Measurements from ENCODE around the gene ELFN2.

The ELFN2 gene

DNA sequence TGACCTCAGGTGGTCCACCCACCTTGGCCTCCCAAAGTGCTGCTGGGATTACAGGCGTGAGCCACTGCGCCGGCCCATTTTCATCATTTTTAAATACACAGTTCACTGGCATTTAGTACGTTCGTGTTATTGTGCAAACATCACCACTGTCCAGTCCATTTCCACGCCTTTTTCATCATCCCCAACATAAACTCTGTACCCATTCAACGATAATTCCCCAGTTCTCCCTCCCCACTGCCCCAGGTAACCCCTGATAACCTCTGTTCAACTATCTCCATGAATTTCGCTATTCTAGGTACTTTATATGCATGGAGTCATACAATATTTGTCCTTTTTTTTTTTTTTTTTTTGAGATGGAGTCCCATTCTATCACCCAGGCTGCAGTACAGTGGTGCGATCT is 18.2 kb upstream of the ELFN2 start:
- Histone ChIP-seq H2AFZ (ENCODE audit: low read length) (no peak overlapping the region), H3F3A (ENCODE audit: low read depth) (no peaks in the 10 kb centered on the region), H3K4me1 (ENCODE audit: insufficient read depth, low read length, poor library complexity, severe bottlenecking) (no peaks in the 10 kb centered on the region), H3K27me3 (ENCODE audit: insufficient read depth, low read length, poor library complexity, severe bottlenecking) (no peaks in the 10 kb centered on the region), H3K4me2 (ENCODE audit: low read depth, low read length, poor library complexity, severe bottlenecking) (no peak overlapping the region), H3K4me3 (ENCODE audit: low read length, poor library complexity, severe bottlenecking) (no peak overlapping the region), H3K79me2 (ENCODE audit: insufficient read depth, low read length) (no peaks in the 10 kb centered on the region), H3K9me2 (replicated peaks; ENCODE audit: low read depth, low read length) (no peaks in the 10 kb centered on the region), H3K9me3 (ENCODE audit: insufficient read depth, low read depth, low read length) (no peaks in the 10 kb centered on the region), H3K9ac (ENCODE audit: low read depth, low read length, poor library complexity, severe bottlenecking) (no peak overlapping the region), H3K36me3 (ENCODE audit: insufficient read depth, low read length) (no peaks in the 10 kb centered on the region), H4K20me1 (ENCODE audit: insufficient read depth, low read length, poor library complexity, severe bottlenecking) (no peaks in the 10 kb centered on the region)
- no peak for TF ChIP-seq EZH2phosphoT487 (IDR thresholded peaks at IDR 0.05; ENCODE audit: borderline replicate concordance)

- Histone ChIP-seq H3K36me3 (ENCODE audit: insufficient read depth, low read length) (no peaks in the 10 kb centered on the region), H3K9me2 (replicated peaks; ENCODE audit: low read depth, low read length) (no peaks in the 10 kb centered on the region), H2AFZ (ENCODE audit: low read length) (no peak overlapping the region), H3K4me2 (ENCODE audit: low read depth, low read length, poor library complexity, severe bottlenecking) (no peak overlapping the region), H3K9ac (ENCODE audit: low read depth, low read length, poor library complexity, severe bottlenecking) (no peak overlapping the region), H3K4me3 (ENCODE audit: low read length, poor library complexity, severe bottlenecking) (no peak overlapping the region), H3K9me3 (ENCODE audit: insufficient read depth, low read depth, low read length) (no peaks in the 10 kb centered on the region), H3K79me2 (ENCODE audit: insufficient read depth, low read length) (no peaks in the 10 kb centered on the region), H3K4me1 (ENCODE audit: insufficient read depth, low read length, poor library complexity, severe bottlenecking) (no peaks in the 10 kb centered on the region), H3F3A (ENCODE audit: low read depth) (no peaks in the 10 kb centered on the region), H3K27me3 (ENCODE audit: insufficient read depth, low read length, poor library complexity, severe bottlenecking) (no peaks in the 10 kb centered on the region), H4K20me1 (ENCODE audit: insufficient read depth, low read length, poor library complexity, severe bottlenecking) (no peaks in the 10 kb centered on the region)
- no peak for TF ChIP-seq EZH2phosphoT487 (IDR thresholded peaks at IDR 0.05; ENCODE audit: borderline replicate concordance)
- no peak for TF ChIP-seq CTCF (conservative IDR thresholded peaks at IDR 0.05; ENCODE audit: low read length)
These were observed 16.7 kb upstream of the ELFN2 start for GRCh38 chr22:37443977-37444376.

- H4K20me1 ChIP-seq (ENCODE audit: insufficient read depth, low read length, poor library complexity, severe bottlenecking), result no peaks in the 10 kb centered on the region
- no peaks in the 10 kb centered on the region for H3K79me2 ChIP-seq (ENCODE audit: insufficient read depth, low read length)
- no peak overlapping the region for H2AFZ ChIP-seq (ENCODE audit: low read length)
- no peaks in the 10 kb centered on the region for H3K9me3 ChIP-seq (ENCODE audit: insufficient read depth, low read depth, low read length)
- no peaks in the 10 kb centered on the region for H3K4me1 ChIP-seq (ENCODE audit: insufficient read depth, low read length, poor library complexity, severe bottlenecking)
- TF ChIP-seq CTCF (conservative IDR thresholded peaks at IDR 0.05; ENCODE audit: low read length) (no peak), EZH2phosphoT487 (IDR thresholded peaks at IDR 0.05; ENCODE audit: borderline replicate concordance) (no peak)
- H3K4me2 ChIP-seq (ENCODE audit: low read depth, low read length, poor library complexity, severe bottlenecking), result no peak overlapping the region
- H3K36me3 ChIP-seq (ENCODE audit: insufficient read depth, low read length), result no peaks in the 10 kb centered on the region
- no peak overlapping the region for H3K4me3 ChIP-seq (ENCODE audit: low read length, poor library complexity, severe bottlenecking)
- no peaks in the 10 kb centered on the region for H3K9me2 ChIP-seq (replicated peaks; ENCODE audit: low read depth, low read length)
- H3K9ac ChIP-seq (ENCODE audit: low read depth, low read length, poor library complexity, severe bottlenecking), result no peak overlapping the region
- no peaks in the 10 kb centered on the region for H3F3A ChIP-seq (ENCODE audit: low read depth)
- H3K27me3 ChIP-seq (ENCODE audit: insufficient read depth, low read length, poor library complexity, severe bottlenecking), result no peaks in the 10 kb centered on the region
These were observed 15.8 kb upstream of the ELFN2 start for GRCh38 chr22:37443086-37443485.

DNA sequence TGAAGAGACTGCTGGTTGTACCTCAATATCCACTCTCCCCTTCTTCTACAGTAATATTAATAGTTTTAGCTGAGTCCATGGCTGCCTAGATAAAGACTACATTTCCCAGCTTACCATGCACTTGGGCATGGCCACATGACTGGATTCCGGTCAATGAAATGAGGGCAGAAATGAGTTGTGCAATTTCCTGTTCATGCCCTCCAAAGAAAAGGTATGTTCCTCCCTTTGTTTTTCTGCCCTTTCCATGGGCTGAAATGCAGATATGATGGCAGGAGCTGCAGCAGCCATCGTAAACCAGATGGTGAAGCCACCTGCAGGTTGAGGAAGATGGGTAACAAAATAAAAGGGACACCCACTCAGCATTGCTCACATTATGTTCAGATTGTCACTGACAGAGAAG is 15.3 kb upstream of the ELFN2 start:
- Histone ChIP-seq H3K9ac (ENCODE audit: low read depth, low read length, poor library complexity, severe bottlenecking) (no peak overlapping the region), H3K4me2 (ENCODE audit: low read depth, low read length, poor library complexity, severe bottlenecking) (no peak overlapping the region), H4K20me1 (ENCODE audit: insufficient read depth, low read length, poor library complexity, severe bottlenecking) (no peaks in the 10 kb centered on the region), H3F3A (ENCODE audit: low read depth) (no peaks in the 10 kb centered on the region), H3K36me3 (ENCODE audit: insufficient read depth, low read length) (no peaks in the 10 kb centered on the region), H2AFZ (ENCODE audit: low read length) (no peak overlapping the region), H3K9me2 (replicated peaks; ENCODE audit: low read depth, low read length) (no peaks in the 10 kb centered on the region), H3K4me3 (ENCODE audit: low read length, poor library complexity, severe bottlenecking) (no peak overlapping the region), H3K4me1 (ENCODE audit: insufficient read depth, low read length, poor library complexity, severe bottlenecking) (no peaks in the 10 kb centered on the region), H3K27me3 (ENCODE audit: insufficient read depth, low read length, poor library complexity, severe bottlenecking) (no peaks in the 10 kb centered on the region), H3K9me3 (ENCODE audit: insufficient read depth, low read depth, low read length) (no peaks in the 10 kb centered on the region), H3K79me2 (ENCODE audit: insufficient read depth, low read length) (no peaks in the 10 kb centered on the region)
- no peak for TF ChIP-seq CTCF (conservative IDR thresholded peaks at IDR 0.05; ENCODE audit: low read length)
- TF ChIP-seq EZH2phosphoT487 (IDR thresholded peaks at IDR 0.05; ENCODE audit: borderline replicate concordance), result no peak

Measured in Loucy (cell line).